G401.6 (cell line): ENCODE results near the gene DLG4.
"Not testable (repeated sequence)": the region's sequence is repeated elsewhere in the genome, so short reads cannot be mapped to it uniquely, and the experiment has no call there.

Source experiments
- FAIRE-seq: peaks from 2 replicates; lab custom pipeline; 2012; peaks lifted over from hg19 to GRCh38; lab: Jason Lieb, UNC

The DLG4 gene

DNA sequence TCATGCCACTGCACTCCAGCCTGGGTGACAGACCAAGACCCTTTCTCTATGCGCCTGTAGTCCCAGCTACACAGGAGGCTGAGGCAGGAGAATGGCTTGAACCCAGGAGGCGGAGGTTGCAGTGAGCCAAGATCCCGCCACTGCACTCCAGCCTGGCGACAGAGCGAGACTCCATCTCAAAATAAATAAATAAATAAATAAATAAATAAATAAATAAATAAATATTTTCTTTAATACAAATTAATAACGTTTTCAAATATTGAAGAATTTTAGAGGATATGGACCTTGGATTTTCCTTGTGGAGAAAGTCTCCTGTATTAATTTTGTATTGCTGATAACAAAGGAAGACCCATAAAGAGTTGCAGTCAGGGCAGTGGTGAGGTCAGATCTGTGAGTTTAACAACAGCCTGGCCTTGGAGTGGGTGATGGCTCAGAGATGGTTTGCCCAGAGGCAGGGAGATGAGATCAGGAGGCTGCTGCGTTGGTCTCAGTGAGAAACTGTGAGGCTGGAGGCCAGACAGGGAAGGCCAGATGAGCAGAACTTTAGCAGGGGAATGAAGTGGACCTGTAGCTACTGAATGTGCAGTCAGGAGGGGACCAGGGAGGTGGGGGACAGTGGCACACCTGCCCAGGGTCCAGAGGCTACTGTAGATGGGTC, 36.1 kb downstream of the DLG4 start:
- FAIRE-seq: no peak

DNA sequence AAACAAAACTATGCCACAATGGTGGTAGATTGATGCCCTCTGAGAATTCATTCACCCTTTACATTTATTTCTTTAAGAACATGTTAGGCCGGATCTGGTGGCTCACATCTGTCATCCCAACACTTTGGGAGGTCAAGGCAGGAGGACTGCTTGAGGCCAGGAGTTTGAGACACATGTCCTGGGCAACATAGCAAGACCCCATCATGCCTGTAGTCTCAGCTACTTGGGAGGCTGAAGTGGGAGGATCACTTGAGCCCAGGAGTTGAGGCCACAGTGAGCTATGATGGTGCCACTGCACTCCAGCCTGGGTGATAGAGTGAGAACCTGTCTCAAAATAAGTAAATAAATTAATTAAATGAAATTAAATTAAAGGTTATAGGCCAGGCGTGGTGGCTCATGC, 37.5 kb downstream of the DLG4 start:
- FAIRE-seq: not testable (repeated sequence)

GRCh38 chr17:7179317-7180254, 40.0 kb downstream of the DLG4 start, which contains the start of gene ASGR1:
Gene ASGR1, minus strand, starts transcription at chr17:7179370. Its CDS starts 807 bp downstream, at chr17:7178563.
- no peak for FAIRE-seq

GRCh38 chr17:7178973-7179316, 40.7 kb downstream of the DLG4 start:
- FAIRE-seq: no peak

GRCh38 chr17:7177954-7178477, 41.6 kb downstream of the DLG4 start:
- FAIRE-seq: no peak

DNA sequence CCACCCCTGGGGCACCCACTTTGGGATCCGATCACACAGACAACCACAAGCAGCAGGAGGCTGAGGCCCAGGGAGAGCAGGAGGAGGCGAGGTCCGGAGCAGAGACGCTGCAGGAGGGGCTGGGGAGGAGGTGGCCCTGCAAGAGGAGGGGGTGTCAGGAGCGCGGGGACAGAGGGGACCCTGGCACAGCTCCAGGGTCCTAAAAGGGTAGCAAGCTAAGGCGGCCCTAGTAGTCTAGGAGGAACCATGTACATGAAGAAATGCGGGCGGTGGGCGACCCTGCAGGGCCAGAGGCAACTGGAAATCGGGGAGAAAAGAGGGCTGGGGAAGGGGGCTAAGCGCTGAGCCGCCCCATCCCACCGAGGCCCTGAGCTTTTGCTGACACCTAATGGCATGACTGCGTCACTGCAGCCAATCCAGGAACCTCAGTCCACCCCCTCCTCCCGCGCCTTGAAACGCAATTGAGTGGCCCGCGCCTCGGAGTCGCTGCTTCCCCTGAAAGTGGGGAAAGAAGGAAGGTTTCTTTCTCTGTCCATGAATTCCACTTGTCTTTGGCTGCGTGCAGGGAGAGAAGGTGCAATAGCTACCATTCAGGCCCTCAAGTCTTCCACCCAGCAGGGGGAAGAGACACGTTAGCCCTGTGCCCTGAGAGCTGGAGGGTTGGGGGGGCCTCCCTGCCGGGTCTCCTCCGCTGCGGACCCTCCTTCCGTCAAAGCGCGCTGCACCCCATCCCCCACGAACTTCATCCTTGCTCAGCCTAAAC, 42.3 kb downstream of the DLG4 start:
- no peak for FAIRE-seq

- FAIRE-seq: no peak
These were observed 42.8 kb downstream of the DLG4 start for GRCh38 chr17:7176841-7177190.

- FAIRE-seq: no peak
These were observed 43.4 kb downstream of the DLG4 start for GRCh38 chr17:7176107-7176840.

- no peak for FAIRE-seq
These were observed 44.3 kb downstream of the DLG4 start for GRCh38 chr17:7175330-7175733.

DNA sequence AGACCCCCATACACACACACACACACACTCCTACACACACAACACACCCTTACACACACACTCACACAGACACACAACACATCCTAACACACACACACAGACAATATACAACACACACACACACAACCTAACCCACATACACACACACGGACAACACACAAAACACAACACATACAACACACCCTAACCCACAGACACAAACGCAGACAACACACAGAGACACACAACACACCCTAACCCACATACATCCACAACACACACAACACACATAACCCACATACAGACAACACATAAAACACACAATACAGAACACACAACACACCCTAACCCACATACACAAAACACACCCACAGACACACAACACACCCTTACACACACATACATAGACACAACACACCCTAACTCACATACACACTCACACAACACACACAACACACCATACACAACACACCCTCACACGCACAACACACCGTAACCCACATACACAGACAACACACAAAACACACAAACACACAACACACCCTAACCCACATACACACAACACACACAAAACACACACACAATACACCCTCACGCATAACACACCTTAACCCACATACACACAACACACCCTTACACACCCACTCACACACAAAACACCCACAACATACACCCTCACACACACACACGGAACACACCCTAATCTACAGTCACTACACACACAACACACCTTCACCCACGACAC, 44.9 kb downstream of the DLG4 start:
- no peak for FAIRE-seq

DNA sequence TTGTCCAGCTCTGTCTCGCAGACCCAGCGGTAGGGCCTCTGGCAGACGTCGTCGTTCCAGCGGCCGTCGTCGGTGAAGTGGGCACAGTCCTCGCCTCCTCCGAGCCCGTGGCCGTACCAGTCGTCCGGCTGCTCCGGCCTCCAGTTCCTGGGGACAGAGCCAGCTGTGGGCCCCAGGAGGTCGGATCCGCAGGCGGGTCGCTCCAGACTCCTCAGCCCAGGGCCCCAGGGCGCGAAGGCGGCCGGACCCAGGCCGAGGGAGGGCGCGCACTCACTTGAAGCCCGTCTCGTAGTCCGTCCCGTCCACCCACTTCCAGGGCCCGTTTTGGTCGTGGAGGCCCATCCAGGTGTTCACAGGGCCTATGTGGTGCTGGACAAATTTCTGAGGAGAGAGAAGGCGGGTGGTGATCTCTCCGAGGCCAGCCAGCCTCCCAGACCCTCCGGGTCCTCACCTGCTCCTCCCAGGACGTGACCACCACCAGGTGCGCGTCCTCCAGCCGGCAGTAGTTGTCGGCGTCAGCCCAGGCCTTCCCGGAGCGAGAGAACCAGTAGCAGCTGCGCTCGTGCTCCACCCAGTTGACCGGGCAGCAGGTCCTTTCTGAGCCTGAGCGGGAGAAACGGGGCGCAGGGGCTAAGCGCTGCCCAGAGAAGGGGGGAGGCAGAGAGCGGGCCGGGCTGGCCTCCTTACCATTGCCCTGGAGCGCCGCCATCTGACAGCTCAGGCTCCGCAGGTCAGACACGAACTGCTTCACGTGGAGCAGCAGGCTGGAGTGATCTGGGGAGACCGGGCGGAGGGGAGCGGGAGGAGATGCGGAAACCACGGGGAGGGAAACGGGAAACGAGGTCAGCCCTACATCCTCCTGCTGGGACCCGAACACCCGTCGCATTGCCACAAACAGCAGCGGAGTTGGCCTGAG, 45.7 kb downstream of the DLG4 start:
- no peak for FAIRE-seq

DNA sequence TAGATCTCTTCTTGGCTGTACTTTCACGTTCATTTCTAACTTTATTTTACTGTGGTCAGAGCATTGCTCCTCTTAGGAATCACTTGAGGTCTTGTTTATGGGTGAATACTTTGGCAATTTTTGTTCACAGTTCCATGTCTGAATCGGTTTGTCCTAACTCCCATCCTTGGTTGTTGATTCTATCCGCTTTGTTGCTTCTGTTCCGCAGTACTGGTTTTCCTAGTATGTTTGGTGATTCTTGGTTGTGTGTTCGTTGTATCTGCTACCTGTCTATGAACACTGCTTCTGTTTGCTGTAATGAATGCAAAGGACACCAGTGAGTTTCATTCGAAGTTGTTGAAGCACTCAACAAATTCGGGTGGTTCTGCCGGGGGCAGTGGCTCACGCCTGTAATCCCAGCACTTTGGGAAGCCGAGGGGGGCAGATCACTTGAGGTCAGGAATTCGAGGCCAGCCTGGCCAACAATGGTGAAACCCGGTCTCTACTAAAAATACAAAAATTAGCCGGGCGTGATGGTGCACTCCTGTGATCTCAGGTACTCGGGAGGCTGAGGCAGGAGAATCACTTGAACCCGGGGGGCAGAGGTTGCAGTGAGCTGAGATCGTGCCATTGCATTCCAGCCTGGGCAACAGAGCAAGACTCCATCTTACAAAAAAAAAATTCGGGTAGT, 47.0 kb downstream of the DLG4 start:
- FAIRE-seq: not testable (repeated sequence)

- FAIRE-seq: not testable (repeated sequence)
These were observed 50.1 kb downstream of the DLG4 start for GRCh38 chr17:7169565-7169908.

GRCh38 chr17:7168841-7169564, 50.6 kb downstream of the DLG4 start:
- not testable (repeated sequence) for FAIRE-seq

- FAIRE-seq: no peak
These were observed 51.8 kb downstream of the DLG4 start for GRCh38 chr17:7167832-7168231.

DNA sequence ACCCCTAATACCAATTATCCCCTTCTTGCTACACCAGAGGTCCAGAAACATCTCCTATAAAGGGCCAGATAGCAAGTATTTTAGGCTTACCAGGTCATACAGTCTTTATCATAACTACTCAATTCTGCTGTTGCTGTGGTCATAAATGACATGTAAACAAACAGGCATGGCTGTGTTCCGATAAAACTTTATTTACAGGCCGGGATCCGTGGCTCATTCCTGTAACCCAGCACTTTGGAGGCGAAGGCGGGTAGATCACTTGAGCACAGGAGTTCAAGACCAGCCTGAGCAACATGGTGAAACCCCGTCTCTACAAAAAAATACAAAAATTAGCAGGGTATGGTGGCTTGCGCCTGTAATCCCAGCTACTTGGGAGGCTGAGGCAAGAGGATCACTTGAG, 52.8 kb downstream of the DLG4 start:
- no peak for FAIRE-seq

- not testable (repeated sequence) for FAIRE-seq
These were observed 60.1 kb downstream of the DLG4 start for GRCh38 chr17:7159571-7159970.

- FAIRE-seq: not testable (repeated sequence)
These were observed 61.2 kb downstream of the DLG4 start for GRCh38 chr17:7158424-7158823.

- FAIRE-seq: no peak
These were observed 63.2 kb downstream of the DLG4 start for GRCh38 chr17:7156342-7156940.
